ENCODE results near the gene AKR7A2.
"Not testable (repeated sequence)": the region's sequence is repeated elsewhere in the genome, so short reads cannot be mapped to it uniquely, and the experiment has no call there.

The AKR7A2 gene

GRCh38 chr1:19294638-19295037, 17.3 kb downstream of the AKR7A2 start:
- H3K4me1 ChIP-seq (ENCODE audit: control insufficient read depth in 1 of 2, insufficient read depth in 1 of 2, low read depth in 1 of 2, low read length in 1 of 2) = no peaks in the 10 kb centered on the region
- no peaks in the 10 kb centered on the region for H3K36me3 ChIP-seq
- peaks cover 7% of the 10 kb centered on the region for H3K9me3 ChIP-seq
- TF ChIP-seq CTCF (IDR thresholded peaks at IDR 0.05) = no peak
- H3K27me3 ChIP-seq = peaks cover 8% of the 10 kb centered on the region
- H3K27ac ChIP-seq = no peak overlapping the region
- no peak overlapping the region for H3K4me3 ChIP-seq (ENCODE audit: low read depth in 1 of 2, low read length in 1 of 2)

- Histone ChIP-seq H3K27ac (no peak overlapping the region), H3K9me3 (peaks cover under 1% of the 10 kb centered on the region), H3K36me3 (no peaks in the 10 kb centered on the region), H3K4me3 (ENCODE audit: low read depth in 1 of 2, low read length in 1 of 2) (no peak overlapping the region), H3K27me3 (peaks cover 33% of the 10 kb centered on the region), H3K4me1 (ENCODE audit: control insufficient read depth in 1 of 2, insufficient read depth in 1 of 2, low read depth in 1 of 2, low read length in 1 of 2) (peaks cover 3 to 5% of the 10 kb centered on the region in 2 experiments)
- no peak for TF ChIP-seq CTCF (IDR thresholded peaks at IDR 0.05)
Observed at GRCh38 chr1:19289244-19289643, 22.7 kb downstream of the AKR7A2 start.

GRCh38 chr1:19288324-19289241, 23.4 kb downstream of the AKR7A2 start, which contains the start of gene AKR7A3:
Gene AKR7A3 (minus strand): TSS chr1:19288770. CDS start chr1:19288709, 61 bp downstream.
- H3K36me3 ChIP-seq; H3K9me3 ChIP-seq; H3K27ac ChIP-seq; H3K4me1 ChIP-seq (ENCODE audit: control insufficient read depth in 1 of 2, insufficient read depth in 1 of 2, low read depth in 1 of 2, low read length in 1 of 2): not testable (repeated sequence)
- Histone ChIP-seq H3K27me3 (peaks cover 33% of the 10 kb centered on the region), H3K4me3 (ENCODE audit: low read depth in 1 of 2, low read length in 1 of 2) (peak within 1 kb of the TSS in 1 of 2 experiments; percentile 30)

- no peaks in the 10 kb centered on the region for H3K36me3 ChIP-seq
- peaks cover 3 to 5% of the 10 kb centered on the region in 2 experiments for H3K4me1 ChIP-seq (ENCODE audit: control insufficient read depth in 1 of 2, insufficient read depth in 1 of 2, low read depth in 1 of 2, low read length in 1 of 2)
- no peak for TF ChIP-seq CTCF (IDR thresholded peaks at IDR 0.05)
- no peak overlapping the region for H3K4me3 ChIP-seq (ENCODE audit: low read depth in 1 of 2, low read length in 1 of 2)
- no peaks in the 10 kb centered on the region for H3K9me3 ChIP-seq
- H3K27ac ChIP-seq = no peak overlapping the region
- H3K27me3 ChIP-seq = peaks cover 33% of the 10 kb centered on the region
Observed at GRCh38 chr1:19287436-19288185, 24.3 kb downstream of the AKR7A2 start.

- not testable (repeated sequence) for H3K36me3 ChIP-seq; H3K4me3 ChIP-seq (ENCODE audit: low read depth in 1 of 2, low read length in 1 of 2); H3K4me1 ChIP-seq (ENCODE audit: control insufficient read depth in 1 of 2, insufficient read depth in 1 of 2, low read depth in 1 of 2, low read length in 1 of 2); H3K9me3 ChIP-seq; H3K27ac ChIP-seq
- H3K27me3 ChIP-seq = peaks cover 33% of the 10 kb centered on the region
Observed at GRCh38 chr1:19285807-19286206, 26.1 kb downstream of the AKR7A2 start.

GRCh38 chr1:19285366-19285765, 26.6 kb downstream of the AKR7A2 start:
- not testable (repeated sequence) for H3K9me3 ChIP-seq; H3K27ac ChIP-seq; H3K36me3 ChIP-seq; H3K4me3 ChIP-seq (ENCODE audit: low read depth in 1 of 2, low read length in 1 of 2); H3K4me1 ChIP-seq (ENCODE audit: control insufficient read depth in 1 of 2, insufficient read depth in 1 of 2, low read depth in 1 of 2, low read length in 1 of 2)
- peaks cover 32% of the 10 kb centered on the region for H3K27me3 ChIP-seq

- no peaks in the 10 kb centered on the region for H3K36me3 ChIP-seq
- no peak for TF ChIP-seq CTCF (IDR thresholded peaks at IDR 0.05)
Observed at GRCh38 chr1:19284881-19285280, 27.1 kb downstream of the AKR7A2 start.

More at GRCh38 chr1:19284881-19285280, 27.1 kb downstream of the AKR7A2 start:
- no peak overlapping the region for H3K27ac ChIP-seq
- peaks cover 27% of the 10 kb centered on the region for H3K27me3 ChIP-seq
- no peaks in the 10 kb centered on the region for H3K9me3 ChIP-seq
- no peak overlapping the region for H3K4me3 ChIP-seq (ENCODE audit: low read depth in 1 of 2, low read length in 1 of 2)
- H3K4me1 ChIP-seq (ENCODE audit: control insufficient read depth in 1 of 2, insufficient read depth in 1 of 2, low read depth in 1 of 2, low read length in 1 of 2) = peaks cover 3 to 5% of the 10 kb centered on the region in 2 experiments

Measured in neutrophil (primary cell).